Fibroblast of villous mesenchyme (primary cell): ENCODE measurements around the gene HSD11B2. TPM values are rescaled to one million over a fixed set of nuclear protein-coding genes. Genes with fewer than 3 reads are reported as not detected.
A peak's percentile ranks its signal among the peaks of the same experiment; 100 is the strongest.

ENCODE experiments used
- DNase-seq: peaks from one replicate; pipeline ENCODE4 v3.0.0-alpha.2; 2010; ENCODE audit warnings: low read depth
- H3K4me3 ChIP-seq: 2 replicates; pipeline ENCODE4 v1.5.1; 2011; ENCODE audit warnings: low read depth, mild to moderate bottlenecking, low read length
- total RNA-seq: library from RNA; depleted of rRNA; stranded (reverse); fragments of >200 nt; gene quantifications from 2 replicates; pipeline ENCODE4 v1.2.3, GENCODE V29; 2012
- TF ChIP-seq, protein P1 (sequence below): IDR thresholded peaks from 2 replicates; pipeline ENCODE4 v1.5.1; 2012; ENCODE audit warnings: low read depth, mild to moderate bottlenecking, low read length; ENCODE audit not compliant: insufficient read depth

The HSD11B2 gene
- not detected in 2 replicates for total RNA-seq

DNA sequence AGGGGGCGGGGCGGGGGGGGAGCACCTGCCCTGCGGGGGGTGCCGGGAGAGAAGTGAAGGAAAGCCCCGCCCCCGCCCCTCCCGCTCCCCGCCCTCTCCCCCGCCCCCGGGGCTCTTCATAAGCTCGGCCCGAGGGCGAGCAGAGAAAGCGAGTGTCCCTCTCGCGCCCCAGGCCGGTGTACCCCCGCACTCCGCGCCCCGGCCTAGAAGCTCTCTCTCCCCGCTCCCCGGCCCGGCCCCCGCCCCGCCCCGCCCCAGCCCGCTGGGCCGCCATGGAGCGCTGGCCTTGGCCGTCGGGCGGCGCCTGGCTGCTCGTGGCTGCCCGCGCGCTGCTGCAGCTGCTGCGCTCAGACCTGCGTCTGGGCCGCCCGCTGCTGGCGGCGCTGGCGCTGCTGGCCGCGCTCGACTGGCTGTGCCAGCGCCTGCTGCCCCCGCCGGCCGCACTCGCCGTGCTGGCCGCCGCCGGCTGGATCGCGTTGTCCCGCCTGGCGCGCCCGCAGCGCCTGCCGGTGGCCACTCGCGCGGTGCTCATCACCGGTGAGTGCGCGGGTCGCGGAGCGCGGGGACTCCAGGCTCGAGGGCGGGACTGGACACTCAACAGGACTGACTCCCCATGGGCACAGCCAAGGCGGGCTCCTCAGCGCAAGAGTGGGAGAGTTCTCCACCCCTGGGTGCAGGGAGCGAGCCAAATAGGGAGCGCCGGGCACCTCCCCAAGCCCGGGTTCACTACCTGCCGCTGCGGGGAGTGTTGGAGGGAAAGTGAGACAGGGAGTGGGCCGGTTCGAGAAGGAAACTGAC lies at the start of gene HSD11B2:
TSS of gene HSD11B2 (plus strand) at position 145 of the 798 bp plus-strand sequence. CDS start at position 273, 128 bp downstream.
- TF ChIP-seq, protein P1, sequence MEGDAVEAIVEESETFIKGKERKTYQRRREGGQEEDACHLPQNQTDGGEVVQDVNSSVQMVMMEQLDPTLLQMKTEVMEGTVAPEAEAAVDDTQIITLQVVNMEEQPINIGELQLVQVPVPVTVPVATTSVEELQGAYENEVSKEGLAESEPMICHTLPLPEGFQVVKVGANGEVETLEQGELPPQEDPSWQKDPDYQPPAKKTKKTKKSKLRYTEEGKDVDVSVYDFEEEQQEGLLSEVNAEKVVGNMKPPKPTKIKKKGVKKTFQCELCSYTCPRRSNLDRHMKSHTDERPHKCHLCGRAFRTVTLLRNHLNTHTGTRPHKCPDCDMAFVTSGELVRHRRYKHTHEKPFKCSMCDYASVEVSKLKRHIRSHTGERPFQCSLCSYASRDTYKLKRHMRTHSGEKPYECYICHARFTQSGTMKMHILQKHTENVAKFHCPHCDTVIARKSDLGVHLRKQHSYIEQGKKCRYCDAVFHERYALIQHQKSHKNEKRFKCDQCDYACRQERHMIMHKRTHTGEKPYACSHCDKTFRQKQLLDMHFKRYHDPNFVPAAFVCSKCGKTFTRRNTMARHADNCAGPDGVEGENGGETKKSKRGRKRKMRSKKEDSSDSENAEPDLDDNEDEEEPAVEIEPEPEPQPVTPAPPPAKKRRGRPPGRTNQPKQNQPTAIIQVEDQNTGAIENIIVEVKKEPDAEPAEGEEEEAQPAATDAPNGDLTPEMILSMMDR: no peak
- DNase-seq: peak; percentile 43
- H3K4me3 ChIP-seq: peak within 1 kb of the TSS; percentile 45

- H3K4me3 ChIP-seq: no peak overlapping the region
- TF ChIP-seq, protein P1: no peak
- no peak for DNase-seq
These were observed 47.6 kb upstream of the HSD11B2 start for GRCh38 chr16:67383284-67383683.

- TF ChIP-seq, protein P1: no peak
- no peak overlapping the region for H3K4me3 ChIP-seq
- no peak for DNase-seq
These were observed 46.0 kb upstream of the HSD11B2 start for GRCh38 chr16:67384778-67385510.

GRCh38 chr16:67386861-67387455 lies 44.0 kb upstream of the HSD11B2 start:
- H3K4me3 ChIP-seq: no peak overlapping the region
- no peak for DNase-seq
- TF ChIP-seq, protein P1: no peak

- TF ChIP-seq, protein P1: no peak
- DNase-seq: no peak
- H3K4me3 ChIP-seq: no peak overlapping the region
These were observed 43.3 kb upstream of the HSD11B2 start for GRCh38 chr16:67387479-67388079.

- no peak for DNase-seq
- TF ChIP-seq, protein P1: no peak
- no peak overlapping the region for H3K4me3 ChIP-seq
These were observed 42.7 kb upstream of the HSD11B2 start for GRCh38 chr16:67388191-67388590.
